HEK293 (cell line): ENCODE data around the gene ZNF761.
"Not testable (repeated sequence)": the region's sequence is repeated elsewhere in the genome, so short reads cannot be mapped to it uniquely, and the experiment has no call there.

Source experiments
- CTCF ChIA-PET: fragments of 350-600 bp; formaldehyde crosslinking; extraction: SDS; loops from one replicate; lab custom pipeline; 2021; ENCODE audit warnings: antibody characterized with exemption; lab: Yijun Ruan, JAX
- POLR2A ChIA-PET: fragments of 300-600 bp; formaldehyde crosslinking; extraction: SDS; loops from one replicate; lab custom pipeline; 2020; ENCODE audit warnings: antibody characterized with exemption, inconsistent platforms; lab: Yijun Ruan, JAX
- H3K27ac ChIP-seq: fragments of 200-500 bp; sonication (Bioruptor generic); 2 replicates; pipeline ENCODE4 v1.5.1; 2014; ENCODE audit warnings: low read depth, low read length, control low read depth, inconsistent platforms; ENCODE audit errors: extremely low read depth
- H3K36me3 ChIP-seq, 2 experiments: fragments of 200-500 bp in 1 of 2; sonication (Bioruptor generic) in 1 of 2; 1 replicate in 1 of 2; 2 replicates in 1 of 2; pipeline ENCODE4 v1.5.1; 2014 to 2017; ENCODE audit warnings: inconsistent platforms in 2 of 2, low read length in 2 of 2; ENCODE audit not compliant: control insufficient read depth in 2 of 2, insufficient read depth in 1 of 2
- H3K4me1 ChIP-seq: fragments of 200-500 bp; sonication (Bioruptor generic); 2 replicates; pipeline ENCODE4 v1.5.1; 2014; ENCODE audit warnings: mild to moderate bottlenecking, low read length, inconsistent platforms; ENCODE audit not compliant: control insufficient read depth, insufficient read depth
- H3K4me3 ChIP-seq: 2 replicates; pipeline ENCODE4 v1.5.1; 2011; ENCODE audit warnings: low read depth, mild to moderate bottlenecking, control low read depth, low read length, moderate library complexity
- H3K9me3 ChIP-seq: fragments of 200-500 bp; sonication (Bioruptor generic); 2 replicates; pipeline ENCODE4 v1.5.1; 2014; ENCODE audit warnings: low read depth, low read length, inconsistent platforms; ENCODE audit not compliant: control insufficient read depth, insufficient read depth
- BCL11A ChIP-seq: fragments of 450-650 bp; formaldehyde crosslinking; IDR thresholded peaks from 2 replicates; pipeline ENCODE4 v1.5.1; 2016; ENCODE audit warnings: low read depth, missing biosample characterization, missing genetic modification characterization
- BCL11B ChIP-seq: fragments of 450-650 bp; formaldehyde crosslinking; IDR thresholded peaks from 2 replicates; pipeline ENCODE4 v1.5.1; 2016; ENCODE audit warnings: low read depth, missing biosample characterization, missing genetic modification characterization
- KLF7 ChIP-seq: fragments of 450-650 bp; formaldehyde crosslinking; IDR thresholded peaks from 2 replicates; pipeline ENCODE4 v1.5.1; 2016; ENCODE audit warnings: missing biosample characterization, missing genetic modification characterization, borderline replicate concordance
- KLF8 ChIP-seq: fragments of 450-650 bp; formaldehyde crosslinking; IDR thresholded peaks from 2 replicates; pipeline ENCODE4 v1.5.1; 2016; ENCODE audit warnings: missing biosample characterization, missing genetic modification characterization
- OSR2 ChIP-seq: fragments of 450-650 bp; formaldehyde crosslinking; IDR thresholded peaks from 2 replicates; pipeline ENCODE4 v1.5.1; 2016; ENCODE audit warnings: missing biosample characterization, missing genetic modification characterization
- REPIN1 ChIP-seq: fragments of 450-650 bp; formaldehyde crosslinking; IDR thresholded peaks from 2 replicates; pipeline ENCODE4 v1.5.1; 2017; ENCODE audit warnings: missing biosample characterization, missing genetic modification characterization, low read depth
- TCF7L2 ChIP-seq: IDR thresholded peaks from 2 replicates; pipeline ENCODE4 v1.6.1; 2011; ENCODE audit warnings: low read depth, mild to moderate bottlenecking, inconsistent platforms, low read length, moderate library complexity, borderline replicate concordance
- ZBTB8A ChIP-seq: fragments of 450-650 bp; formaldehyde crosslinking; IDR thresholded peaks from 2 replicates; pipeline ENCODE4 v1.5.1; 2016; ENCODE audit warnings: missing biosample characterization, missing genetic modification characterization
- ZNF146 ChIP-seq: fragments of 450-650 bp; formaldehyde crosslinking; IDR thresholded peaks from 2 replicates; pipeline ENCODE4 v1.5.1; 2016; ENCODE audit warnings: missing biosample characterization, missing genetic modification characterization
- ZNF274 ChIP-seq, 2 experiments: fragments of 200-500 bp in 1 of 2; fragments of 450-650 bp in 1 of 2; sonication (Bioruptor generic) in 1 of 2; formaldehyde crosslinking in 1 of 2; IDR thresholded peaks; 2 replicates each; pipeline versions ENCODE4 v1.5.1 to v1.6.1; 2014 to 2016; ENCODE audit warnings: borderline replicate concordance in 1 of 2, inconsistent platforms in 1 of 2, low read length in 1 of 2, missing biosample characterization in 1 of 2, missing genetic modification characterization in 1 of 2
- ZNF530 ChIP-seq: fragments of 450-650 bp; formaldehyde crosslinking; IDR thresholded peaks from 2 replicates; pipeline ENCODE4 v1.5.1; 2016; ENCODE audit warnings: low read depth, missing biosample characterization, missing genetic modification characterization
- ZNF560 ChIP-seq: fragments of 450-650 bp; formaldehyde crosslinking; IDR thresholded peaks from 2 replicates; pipeline ENCODE4 v1.5.1; 2017; ENCODE audit warnings: missing biosample characterization, missing genetic modification characterization, borderline replicate concordance
- ZNF654 ChIP-seq: fragments of 450-650 bp; formaldehyde crosslinking; IDR thresholded peaks from 2 replicates; pipeline ENCODE4 v1.5.1; 2016; ENCODE audit warnings: low read depth, missing biosample characterization, missing genetic modification characterization
- ZNF792 ChIP-seq: fragments of 450-650 bp; formaldehyde crosslinking; IDR thresholded peaks from 2 replicates; pipeline ENCODE4 v1.5.1; 2016; ENCODE audit warnings: missing biosample characterization, missing genetic modification characterization

ZNF761 gene

DNA sequence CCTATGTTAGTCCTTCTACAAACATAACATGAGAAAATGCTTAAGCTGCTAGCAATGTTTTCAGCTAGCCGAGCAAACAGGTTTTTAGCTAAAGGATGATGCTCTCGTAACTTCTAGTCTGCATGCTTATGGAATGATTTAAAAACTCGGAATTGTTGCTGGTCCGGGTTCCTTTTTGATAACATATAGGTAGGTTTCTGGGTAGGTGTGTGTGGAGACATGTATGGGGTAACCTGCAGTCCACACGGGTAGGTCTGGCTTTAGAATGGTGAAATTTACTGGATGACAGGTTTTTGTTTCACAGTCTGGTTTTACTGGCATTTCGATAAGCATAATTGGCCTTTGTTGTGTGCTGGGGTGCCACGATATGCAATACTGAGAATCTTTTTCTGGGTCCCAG lies 40.1 kb downstream of the ZNF761 start:
- TF ChIP-seq ZBTB8A (tag by site-specific recombination) (no peak), OSR2 (tag by site-specific recombination) (no peak), KLF8 (tag by site-specific recombination) (no peak), TCF7L2 (no peak), ZNF792 (tag by site-specific recombination) (no peak)
- ChIA-PET CTCF (interaction anchor here (0.7 kb wide), 1 partner anchor 47 kb away, joined by 3 read pairs; no protein-coding TSS in a partner anchor), POLR2A (interaction anchor here (0.7 kb wide), 1 partner anchor 982 kb away, joined by 7 read pairs; no protein-coding TSS in a partner anchor)
- peaks cover 0 to 8% of the 10 kb centered on the region in 2 experiments; a peak in 1 of 3 replicates for H3K36me3 ChIP-seq
- H3K4me1 ChIP-seq, result no peaks in the 10 kb centered on the region
- no peak overlapping the region for H3K27ac ChIP-seq
- no peak overlapping the region for H3K4me3 ChIP-seq
- no peaks in the 10 kb centered on the region; the same call in 1 of the 2 replicates for H3K9me3 ChIP-seq

- H3K9me3 ChIP-seq, H3K4me1 ChIP-seq, H3K4me3 ChIP-seq, POLR2A ChIA-PET, H3K27ac ChIP-seq, CTCF ChIA-PET: not testable (repeated sequence)
- H3K36me3 ChIP-seq, result peaks cover 6 to 19% of the 10 kb centered on the region in 2 experiments; a peak in 2 of 3 replicates
These were observed 43.0 kb downstream of the ZNF761 start for GRCh38 chr19:53474832-53475231.

DNA sequence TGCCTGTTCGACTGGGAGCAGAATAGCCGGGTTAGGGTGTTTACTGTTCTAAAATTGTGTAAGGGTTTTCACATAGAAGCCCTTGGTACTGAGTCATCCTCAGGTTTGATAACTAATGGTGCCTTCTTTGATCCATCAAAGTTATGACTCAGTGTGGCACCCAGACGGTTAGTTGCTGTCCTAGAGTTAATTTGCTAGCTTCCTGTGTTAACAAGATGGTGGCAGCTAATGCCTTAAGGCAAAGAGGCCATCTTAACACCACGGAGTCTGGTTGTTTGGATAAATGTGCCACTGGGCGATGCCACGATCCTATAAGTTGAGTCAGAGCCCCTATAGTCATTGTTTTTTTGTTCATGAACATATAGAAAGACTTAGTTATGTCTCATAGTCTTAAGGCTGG lies 43.7 kb downstream of the ZNF761 start:
- CTCF ChIA-PET, result interaction anchor here (0.7 to 1.1 kb wide), 2 partner anchors 50 to 183 kb away, joined by 3 to 4 read pairs; no protein-coding TSS in a partner anchor
- H3K9me3 ChIP-seq, H3K27ac ChIP-seq, POLR2A ChIA-PET, H3K4me1 ChIP-seq, H3K4me3 ChIP-seq: not testable (repeated sequence)
- peaks cover 6 to 19% of the 10 kb centered on the region in 2 experiments; a peak in 2 of 3 replicates for H3K36me3 ChIP-seq

DNA sequence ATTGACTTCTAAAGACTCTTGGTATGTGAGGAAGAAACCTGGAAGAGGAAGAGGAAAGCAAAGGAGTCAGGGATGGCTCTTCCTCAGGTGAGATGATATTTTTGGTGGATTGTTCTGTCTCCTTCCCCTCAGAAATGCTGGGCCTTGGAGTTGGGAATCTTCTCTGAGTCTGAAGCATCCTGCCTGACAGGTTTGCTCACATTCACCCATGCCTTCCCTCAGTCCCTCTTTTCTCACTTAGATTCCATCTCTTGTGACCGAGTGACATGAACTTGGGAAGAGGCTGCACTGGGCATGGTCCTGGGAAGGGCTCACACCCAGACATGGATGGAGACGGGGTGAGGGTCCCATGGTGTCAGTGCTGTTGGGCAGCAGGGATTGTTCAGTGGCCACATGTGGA lies 52.0 kb downstream of the ZNF761 start:
- H3K27ac ChIP-seq, H3K4me1 ChIP-seq, CTCF ChIA-PET, H3K9me3 ChIP-seq, POLR2A ChIA-PET, H3K4me3 ChIP-seq: not testable (repeated sequence)
- H3K36me3 ChIP-seq, result peaks cover 4 to 43% of the 10 kb centered on the region in 2 experiments; a peak in 2 of 3 replicates

- Histone ChIP-seq H3K27ac (no peak overlapping the region), H3K4me1 (no peaks in the 10 kb centered on the region), H3K9me3 (no peaks in the 10 kb centered on the region), H3K36me3 (peaks cover 4 to 53% of the 10 kb centered on the region in 2 experiments; a peak in 2 of 3 replicates), H3K4me3 (no peak overlapping the region)
- ChIA-PET CTCF (no interaction called here), POLR2A (no interaction called here)
- no peak for TF ChIP-seq ZNF560 (tag by site-specific recombination)
- no peak for TF ChIP-seq BCL11B
- TF ChIP-seq ZNF654 (tag by site-specific recombination), result no peak
- TF ChIP-seq BCL11A (tag by site-specific recombination), result no peak
- TF ChIP-seq ZNF146 (tag by site-specific recombination), result no peak
- TF ChIP-seq REPIN1, result no peak
- TF ChIP-seq ZBTB8A (tag by site-specific recombination), result no peak
- TF ChIP-seq TCF7L2, result no peak
- TF ChIP-seq KLF7 (tag by site-specific recombination), result no peak
- TF ChIP-seq ZNF274 (IDR thresholded peaks at IDR 0.05; ENCODE audit: low read length), result no peak
- no peak for TF ChIP-seq ZNF274 (tag by site-specific recombination; IDR thresholded peaks at IDR 0.05; ENCODE audit: borderline replicate concordance)
- no peak for TF ChIP-seq ZNF530 (tag by site-specific recombination)
These were observed 53.5 kb downstream of the ZNF761 start for GRCh38 chr19:53485046-53486004.
